GM18498 (cell line): ENCODE results near the gene OTP.

Experiments
- ATAC-seq: cut with Tn5 transposase; IDR thresholded peaks from one replicate; pipeline ENCODE4 v1.9.1; 2021; ENCODE audit warnings: mild to moderate bottlenecking, moderate library complexity; ENCODE audit not compliant: unreplicated experiment

The OTP gene

DNA sequence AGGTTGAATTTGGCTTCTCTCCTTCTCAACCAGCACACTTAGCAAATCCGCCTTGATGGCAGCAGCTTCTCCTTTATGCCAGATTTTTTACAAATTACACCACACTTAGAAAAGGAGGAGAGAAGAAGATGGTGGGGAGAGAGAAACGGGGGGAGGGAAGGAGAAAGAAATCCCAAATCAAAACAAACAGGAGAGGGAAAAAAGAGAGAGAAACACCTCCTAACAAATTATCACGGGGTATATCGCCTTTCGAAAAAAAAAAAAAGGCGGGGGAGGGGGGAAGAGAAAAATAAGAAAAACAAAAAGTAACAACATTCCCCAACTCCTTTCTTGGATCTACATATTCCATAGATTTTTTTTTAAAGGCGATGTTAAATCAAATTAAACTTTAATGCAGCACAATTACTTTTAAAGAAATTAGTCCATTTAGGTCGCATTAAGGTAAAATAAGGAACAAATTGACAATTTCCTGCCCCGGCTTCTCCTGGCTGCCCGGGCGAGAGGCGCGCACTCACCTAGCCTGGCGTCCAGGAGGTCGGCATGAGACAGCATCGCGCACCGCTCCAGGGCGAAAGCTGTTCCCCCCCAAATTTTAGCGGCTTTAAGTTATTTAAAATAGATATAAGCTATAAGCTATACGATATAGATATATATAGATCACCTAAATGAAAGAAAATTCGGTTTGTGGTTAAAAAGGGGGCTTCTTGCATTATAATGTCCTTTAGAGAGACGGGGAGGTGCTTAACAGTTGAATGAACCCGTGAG, at the start of gene OTP:
Gene OTP (minus strand): TSS at position 716 of the 765 bp plus-strand sequence. CDS start 164 bp downstream, at position 552.
- no peak for ATAC-seq

DNA sequence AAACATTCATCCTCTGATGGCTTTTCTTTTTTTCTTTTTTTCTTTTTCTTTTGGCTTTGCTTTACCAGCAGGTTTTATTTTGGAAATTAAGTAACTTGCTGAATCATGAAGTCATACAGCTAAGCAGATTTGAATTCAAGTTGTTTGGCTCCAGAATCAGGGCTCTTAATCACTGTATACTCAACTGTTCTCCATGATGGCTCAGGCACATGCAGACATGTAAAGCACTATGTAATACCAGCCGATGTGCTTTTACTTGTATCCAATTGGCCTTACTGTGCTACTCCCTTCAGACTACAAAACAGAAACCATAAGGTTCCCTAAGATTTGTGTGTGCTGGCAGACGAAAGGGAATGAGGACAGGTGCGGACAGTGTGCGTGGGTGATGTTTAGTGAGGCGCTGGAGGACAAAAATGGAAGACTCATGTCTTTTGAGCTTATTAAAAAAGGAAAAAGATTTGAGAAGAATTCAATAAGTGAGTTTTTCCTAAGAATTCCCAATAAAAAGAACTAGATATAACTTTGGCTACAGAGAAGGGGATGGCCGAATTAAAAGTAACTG, 44.7 kb upstream of the OTP start:
- no peak for ATAC-seq

- no peak for ATAC-seq
These were observed 32.0 kb upstream of the OTP start for GRCh38 chr5:77670526-77670925.

GRCh38 chr5:77669677-77670076, 31.2 kb upstream of the OTP start:
- ATAC-seq, result no peak

- ATAC-seq, result no peak
These were observed 24.8 kb upstream of the OTP start for GRCh38 chr5:77663090-77663863.

GRCh38 chr5:77662635-77663034, 24.1 kb upstream of the OTP start:
- no peak for ATAC-seq

DNA sequence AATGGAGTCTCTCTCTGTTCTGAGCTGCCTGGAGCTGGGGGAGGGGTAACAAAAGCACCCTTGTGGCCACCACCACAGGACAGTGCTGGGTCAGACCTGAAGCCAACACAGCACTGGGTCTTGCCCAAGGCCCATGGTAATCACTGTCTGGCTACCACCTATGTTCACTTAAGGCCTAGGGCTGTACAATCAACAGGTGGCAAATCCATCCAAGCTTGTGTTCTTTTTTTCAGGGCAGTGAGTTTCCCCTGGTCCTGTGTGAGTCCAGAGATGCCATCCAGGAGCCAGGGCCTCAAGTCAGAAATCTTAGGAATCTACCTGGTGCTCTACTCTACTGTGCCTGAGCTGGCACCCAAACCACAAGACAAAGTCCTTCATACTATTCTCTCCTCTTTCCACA, 20.1 kb upstream of the OTP start:
- no peak for ATAC-seq

DNA sequence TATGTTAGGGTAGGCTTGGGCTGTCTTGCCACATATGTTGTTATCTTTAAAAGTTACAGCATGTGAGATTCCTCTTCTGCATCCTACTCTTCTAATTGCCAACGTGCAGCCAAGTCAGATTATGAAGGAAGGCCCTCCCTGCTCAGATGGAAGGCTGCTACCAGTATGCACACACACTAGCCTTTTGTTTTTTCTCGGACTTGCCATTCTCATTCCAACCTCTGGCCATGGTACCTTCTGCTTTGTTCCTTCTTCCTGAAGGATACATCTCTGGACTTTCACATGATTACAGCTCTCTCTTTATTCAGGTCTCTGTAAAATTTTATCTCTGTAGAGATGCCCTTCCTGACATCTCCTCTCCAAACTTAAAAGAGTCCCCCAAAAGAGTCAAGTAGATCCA, 12.8 kb upstream of the OTP start:
- ATAC-seq, result no peak

- no peak for ATAC-seq
These were observed 12.2 kb upstream of the OTP start for GRCh38 chr5:77650686-77651085.

GRCh38 chr5:77649776-77650175, 11.3 kb upstream of the OTP start:
- no peak for ATAC-seq

GRCh38 chr5:77645995-77646639, 7.6 kb upstream of the OTP start:
- no peak for ATAC-seq

- ATAC-seq, result no peak
These were observed 6.9 kb upstream of the OTP start for GRCh38 chr5:77645158-77645994.

- ATAC-seq, result no peak
These were observed 6.1 kb upstream of the OTP start for GRCh38 chr5:77644371-77645157.

GRCh38 chr5:77643654-77644370, 5.3 kb upstream of the OTP start:
- ATAC-seq, result no peak

GRCh38 chr5:77642738-77643653, 4.5 kb upstream of the OTP start:
- ATAC-seq, result no peak

GRCh38 chr5:77641963-77642737, 3.6 kb upstream of the OTP start:
- no peak for ATAC-seq

GRCh38 chr5:77641397-77641943, 3.0 kb upstream of the OTP start:
- no peak for ATAC-seq
